ENCODE measurements around the gene THAP6. TPM values are rescaled to one million over a fixed set of nuclear protein-coding genes. Genes with fewer than 3 reads are reported as not detected.

Gene THAP6
- total RNA-seq, 1 donor from 2014 or later: 2.4 TPM

DNA sequence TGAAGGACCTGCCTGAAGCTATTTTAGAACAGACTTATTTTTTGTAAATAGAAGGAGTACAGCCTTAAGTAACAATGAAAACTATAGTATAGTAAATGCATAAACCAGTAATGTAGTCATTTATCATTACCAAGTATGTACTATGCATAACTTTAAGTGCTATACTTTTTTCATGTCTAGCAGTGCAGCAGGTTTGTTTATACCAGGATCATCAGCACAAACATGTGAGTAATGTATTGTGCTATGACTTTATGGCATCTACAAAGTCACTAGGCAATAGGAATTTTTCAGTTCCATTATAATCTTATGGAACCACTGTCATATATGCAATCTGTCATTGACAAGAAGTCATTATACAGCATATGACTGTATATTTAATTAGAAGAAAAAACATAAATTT is 38.2 kb downstream of the THAP6 start:
- TF ChIP-seq, protein P1, sequence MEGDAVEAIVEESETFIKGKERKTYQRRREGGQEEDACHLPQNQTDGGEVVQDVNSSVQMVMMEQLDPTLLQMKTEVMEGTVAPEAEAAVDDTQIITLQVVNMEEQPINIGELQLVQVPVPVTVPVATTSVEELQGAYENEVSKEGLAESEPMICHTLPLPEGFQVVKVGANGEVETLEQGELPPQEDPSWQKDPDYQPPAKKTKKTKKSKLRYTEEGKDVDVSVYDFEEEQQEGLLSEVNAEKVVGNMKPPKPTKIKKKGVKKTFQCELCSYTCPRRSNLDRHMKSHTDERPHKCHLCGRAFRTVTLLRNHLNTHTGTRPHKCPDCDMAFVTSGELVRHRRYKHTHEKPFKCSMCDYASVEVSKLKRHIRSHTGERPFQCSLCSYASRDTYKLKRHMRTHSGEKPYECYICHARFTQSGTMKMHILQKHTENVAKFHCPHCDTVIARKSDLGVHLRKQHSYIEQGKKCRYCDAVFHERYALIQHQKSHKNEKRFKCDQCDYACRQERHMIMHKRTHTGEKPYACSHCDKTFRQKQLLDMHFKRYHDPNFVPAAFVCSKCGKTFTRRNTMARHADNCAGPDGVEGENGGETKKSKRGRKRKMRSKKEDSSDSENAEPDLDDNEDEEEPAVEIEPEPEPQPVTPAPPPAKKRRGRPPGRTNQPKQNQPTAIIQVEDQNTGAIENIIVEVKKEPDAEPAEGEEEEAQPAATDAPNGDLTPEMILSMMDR (IDR thresholded peaks at IDR 0.05): no peak
- intact Hi-C loops (cut with DNase I): no loop called here
- no peaks in the 10 kb centered on the region for H3K4me1 ChIP-seq
- no peak overlapping the region for H3K27ac ChIP-seq
- H3K27me3 ChIP-seq: no peaks in the 10 kb centered on the region
- no peak overlapping the region for H3K4me3 ChIP-seq
- DNase-seq (ENCODE audit: low spot score in 2 of 2): no peak
- H3K36me3 ChIP-seq: no peaks in the 10 kb centered on the region
- H3K9me3 ChIP-seq: no peaks in the 10 kb centered on the region

DNA sequence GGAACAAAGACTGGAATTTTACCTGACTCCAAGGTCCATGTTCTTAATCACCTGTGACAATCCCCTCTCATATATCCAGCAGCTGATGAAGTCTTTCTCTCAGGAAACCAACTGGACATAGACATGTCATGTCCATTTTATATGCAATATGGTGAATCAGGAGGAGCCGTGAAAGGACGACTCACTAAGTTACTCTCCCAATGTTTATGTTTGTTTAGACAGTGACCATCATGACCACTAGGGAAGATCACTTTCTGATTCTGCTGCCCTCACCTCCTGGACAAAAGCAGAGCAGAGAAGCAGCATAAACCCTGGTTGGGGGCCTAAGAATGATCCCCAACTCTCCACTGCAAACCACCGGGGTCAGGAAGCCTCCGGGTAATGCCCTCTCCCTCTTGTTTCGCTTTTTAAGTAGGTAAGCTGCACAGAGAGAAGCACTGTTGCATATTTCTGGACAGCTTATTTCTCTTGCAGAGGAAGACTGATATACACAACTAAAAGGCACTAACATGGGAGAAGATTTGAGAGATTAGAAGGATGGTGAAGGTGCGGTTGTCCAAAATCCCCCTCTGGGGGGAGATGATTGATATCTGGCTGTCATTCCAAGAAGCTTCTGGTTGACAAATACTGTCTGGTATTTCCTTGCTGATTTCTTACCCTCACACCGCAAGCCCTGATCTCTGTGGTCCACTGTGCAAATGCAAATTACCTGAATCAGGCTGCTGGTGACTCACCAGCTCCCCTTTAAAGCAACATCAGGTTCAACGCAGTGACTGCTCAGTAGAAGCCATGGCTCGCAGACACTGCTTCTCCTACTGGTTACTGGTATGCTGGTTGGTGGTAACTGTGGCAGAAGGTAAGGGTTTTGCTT is 41.3 kb downstream of the THAP6 start, which contains the start of gene ODAPH:
ODAPH (plus strand) TSS at position 773 of the 871 bp plus-strand sequence; CDS start at position 790, 17 bp downstream.
- intact Hi-C loops (cut with DNase I): no loop called here

DNA sequence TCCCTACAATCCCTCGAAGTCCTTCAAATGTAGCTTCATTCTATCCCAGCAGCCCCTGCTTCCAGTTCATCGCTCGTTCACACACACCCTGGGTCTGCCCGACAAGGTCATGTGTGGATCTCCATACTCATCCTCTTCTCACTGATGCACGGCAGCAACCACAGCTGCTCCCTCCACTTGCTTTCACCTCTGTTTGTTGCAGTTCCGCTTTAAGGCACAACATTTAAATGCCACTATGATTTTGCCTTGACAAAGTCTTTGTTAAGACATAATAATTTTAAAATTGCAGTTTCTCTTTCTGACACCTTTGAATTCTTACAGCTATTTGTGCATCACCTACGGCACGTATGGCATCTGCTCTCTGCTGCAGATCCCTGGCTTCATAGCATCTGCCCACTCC is 43.4 kb downstream of the THAP6 start:
- H3K4me3 ChIP-seq: no peak overlapping the region
- no peaks in the 10 kb centered on the region for H3K9me3 ChIP-seq
- H3K36me3 ChIP-seq: no peaks in the 10 kb centered on the region

More for the DNA sequence above, 41.3 kb downstream of the THAP6 start, which contains the start of gene ODAPH:
- DNase-seq (ENCODE audit: low spot score in 2 of 2): no peak
- no peaks in the 10 kb centered on the region for H3K4me1 ChIP-seq
- TF ChIP-seq, protein P1 (IDR thresholded peaks at IDR 0.05): no peak
- H3K9me3 ChIP-seq: no peaks in the 10 kb centered on the region
- H3K27ac ChIP-seq: no peak within 1 kb of the TSS
- H3K4me3 ChIP-seq: no peak within 1 kb of the TSS
- H3K27me3 ChIP-seq: no peaks in the 10 kb centered on the region
- no peaks in the 10 kb centered on the region for H3K36me3 ChIP-seq

DNA sequence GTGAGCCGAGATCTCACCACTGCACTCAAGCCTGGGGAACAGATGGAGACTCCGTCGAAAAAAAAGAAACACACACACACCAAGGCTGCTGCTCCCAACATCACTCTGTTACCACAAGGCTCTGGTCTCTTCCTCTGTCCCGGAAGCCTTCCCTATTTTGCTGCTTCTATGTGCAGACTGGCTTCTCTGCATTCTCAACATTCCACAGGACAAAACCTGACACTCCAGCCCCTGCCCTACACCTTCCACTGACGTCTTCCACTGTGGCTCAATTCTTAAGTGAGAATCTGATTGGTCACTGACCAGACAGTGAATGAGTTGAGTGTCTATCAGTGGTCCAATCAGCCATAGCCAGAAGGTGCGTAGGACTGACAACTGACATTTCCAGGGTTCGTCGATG is 47.5 kb downstream of the THAP6 start:
- no peak overlapping the region for H3K4me3 ChIP-seq
- intact Hi-C loops (cut with DNase I): no loop called here
- H3K27ac ChIP-seq: no peak overlapping the region
- H3K36me3 ChIP-seq: no peaks in the 10 kb centered on the region
- DNase-seq (ENCODE audit: low spot score in 2 of 2): no peak
- H3K4me1 ChIP-seq: no peaks in the 10 kb centered on the region
- H3K9me3 ChIP-seq: no peaks in the 10 kb centered on the region
- TF ChIP-seq, protein P1 (IDR thresholded peaks at IDR 0.05): no peak
- no peaks in the 10 kb centered on the region for H3K27me3 ChIP-seq

More for the DNA sequence above, 43.4 kb downstream of the THAP6 start:
- Histone ChIP-seq H3K4me1 (no peaks in the 10 kb centered on the region), H3K27ac (no peak overlapping the region), H3K27me3 (no peaks in the 10 kb centered on the region)
- TF ChIP-seq, protein P1 (IDR thresholded peaks at IDR 0.05): no peak
- no peak for DNase-seq (ENCODE audit: low spot score in 2 of 2)
- intact Hi-C loops (cut with DNase I): no loop called here

DNA sequence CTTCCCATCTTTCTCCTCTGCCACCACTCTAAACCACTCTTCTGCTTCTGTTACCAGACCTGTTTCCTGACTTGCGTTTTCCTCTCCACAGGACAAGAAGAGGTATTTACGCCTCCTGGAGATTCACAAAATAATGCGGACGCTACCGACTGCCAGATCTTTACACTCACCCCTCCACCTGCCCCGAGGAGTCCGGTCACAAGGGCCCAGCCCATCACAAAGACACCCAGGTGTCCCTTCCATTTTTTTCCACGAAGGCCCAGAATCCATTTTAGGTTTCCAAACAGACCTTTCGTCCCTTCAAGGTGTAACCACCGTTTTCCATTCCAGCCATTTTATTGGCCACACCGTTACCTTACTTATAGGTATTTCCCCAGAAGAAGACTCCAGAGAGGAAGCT is 49.8 kb downstream of the THAP6 start:
- H3K27me3 ChIP-seq: no peaks in the 10 kb centered on the region
- no peaks in the 10 kb centered on the region for H3K36me3 ChIP-seq
- H3K4me1 ChIP-seq: no peaks in the 10 kb centered on the region
- intact Hi-C loops (cut with DNase I): no loop called here
- DNase-seq (ENCODE audit: low spot score in 2 of 2): no peak
- TF ChIP-seq, protein P1 (IDR thresholded peaks at IDR 0.05): no peak
- H3K9me3 ChIP-seq: no peaks in the 10 kb centered on the region
- H3K4me3 ChIP-seq: no peak overlapping the region
- no peak overlapping the region for H3K27ac ChIP-seq
